H9 (cell line): ENCODE results near the gene ASTN2. TPM values are rescaled to one million over a fixed set of nuclear protein-coding genes. Genes with fewer than 3 reads are reported as not detected.

ENCODE experiments used
- DNase-seq: peaks from one replicate; pipeline ENCODE4 v3.0.0-alpha.2; 2017
- H2AFZ ChIP-seq: one replicate; pipeline ENCODE4 v1.6.1; 2013; ENCODE audit warnings: mild to moderate bottlenecking, low read length, control low read depth, moderate library complexity
- H2AK5ac ChIP-seq: 2 replicates; pipeline ENCODE4 v1.6.1; 2013; ENCODE audit warnings: low read length, control low read depth, mixed read lengths; ENCODE audit not compliant: insufficient read length
- H2BK120ac ChIP-seq: one replicate; pipeline ENCODE4 v1.6.1; 2013; ENCODE audit warnings: low read depth, mild to moderate bottlenecking, low read length, control low read depth, inconsistent platforms; ENCODE audit not compliant: poor library complexity, severe bottlenecking
- H2BK12ac ChIP-seq: 2 replicates; pipeline ENCODE4 v1.6.1; 2013; ENCODE audit warnings: low read length, control low read depth, mixed read lengths, low read depth; ENCODE audit not compliant: insufficient read length
- H2BK15ac ChIP-seq: 2 replicates; pipeline ENCODE4 v1.6.1; 2013; ENCODE audit warnings: low read depth, low read length, control low read depth
- H2BK20ac ChIP-seq: one replicate; pipeline ENCODE4 v1.6.1; 2013; ENCODE audit warnings: low read depth, mild to moderate bottlenecking, low read length, control low read depth, inconsistent platforms; ENCODE audit not compliant: poor library complexity, severe bottlenecking
- H2BK5ac ChIP-seq: 2 replicates; pipeline ENCODE4 v1.6.1; 2013; ENCODE audit warnings: low read length, control low read depth, mixed read lengths; ENCODE audit not compliant: insufficient read length
- H3K14ac ChIP-seq: 2 replicates; pipeline ENCODE4 v1.6.1; 2013; ENCODE audit warnings: low read length, control low read depth; ENCODE audit not compliant: insufficient read depth
- H3K18ac ChIP-seq: 2 replicates; pipeline ENCODE4 v1.6.1; 2013; ENCODE audit warnings: low read depth, mild to moderate bottlenecking, mixed read lengths, low read length, control low read depth; ENCODE audit not compliant: insufficient read length
- H3K23ac ChIP-seq: 2 replicates; pipeline ENCODE4 v1.6.1; 2013; ENCODE audit warnings: low read length, control low read depth, mixed read lengths, low read depth; ENCODE audit not compliant: insufficient read length
- H3K23me2 ChIP-seq: 2 replicates; pipeline ENCODE4 v1.6.1; 2013; ENCODE audit warnings: low read depth, mild to moderate bottlenecking, mixed read lengths, low read length, control low read depth; ENCODE audit not compliant: insufficient read length, poor library complexity, severe bottlenecking
- H3K27ac ChIP-seq: 2 replicates; pipeline ENCODE4 v1.5.1; 2013; ENCODE audit warnings: low read length, control low read depth, mixed read lengths, low read depth; ENCODE audit not compliant: insufficient read length
- H3K27me3 ChIP-seq: 2 replicates; pipeline ENCODE4 v1.6.1; 2013; ENCODE audit warnings: low read length, control low read depth, inconsistent platforms; ENCODE audit not compliant: insufficient read depth
- H3K4ac ChIP-seq: 2 replicates; pipeline ENCODE4 v1.6.1; 2013; ENCODE audit warnings: low read depth, mild to moderate bottlenecking, control low read depth, inconsistent platforms, low read length, moderate library complexity
- H3K4me1 ChIP-seq: 2 replicates; pipeline ENCODE4 v1.6.1; 2013; ENCODE audit warnings: low read length, control low read depth, inconsistent platforms; ENCODE audit not compliant: insufficient read depth
- H3K4me2 ChIP-seq: 2 replicates; pipeline ENCODE4 v1.6.1; 2013; ENCODE audit warnings: low read length, control low read depth, mixed read lengths; ENCODE audit not compliant: insufficient read length, insufficient read depth
- H3K56ac ChIP-seq: 2 replicates; pipeline ENCODE4 v1.6.1; 2013; ENCODE audit warnings: low read depth, mild to moderate bottlenecking, mixed read lengths, low read length, control low read depth; ENCODE audit not compliant: insufficient read length
- H3K79me1 ChIP-seq: 2 replicates; pipeline ENCODE4 v1.6.1; 2013; ENCODE audit warnings: low read depth, mild to moderate bottlenecking, moderate library complexity, low read length, control low read depth, inconsistent platforms; ENCODE audit not compliant: insufficient read depth, poor library complexity, severe bottlenecking
- H3K79me2 ChIP-seq: 2 replicates; pipeline ENCODE4 v1.6.1; 2013; ENCODE audit warnings: low read length, control low read depth, inconsistent platforms; ENCODE audit not compliant: insufficient read depth
- H3K9ac ChIP-seq: 2 replicates; pipeline ENCODE4 v1.6.1; 2013; ENCODE audit warnings: low read length, control low read depth, mixed read lengths; ENCODE audit not compliant: insufficient read length; ENCODE audit errors: extremely low read depth
- H3K9me3 ChIP-seq: one replicate; pipeline ENCODE4 v1.6.1; 2013; ENCODE audit warnings: low read depth, low read length, inconsistent platforms; ENCODE audit not compliant: control insufficient read depth
- H3T11ph ChIP-seq: one replicate; pipeline ENCODE4 v1.6.1; 2013; ENCODE audit warnings: mild to moderate bottlenecking, low read length, control low read depth, inconsistent platforms
- H4K20me1 ChIP-seq: one replicate; pipeline ENCODE4 v1.6.1; 2013; ENCODE audit not compliant: control insufficient read depth, insufficient read length, insufficient read depth
- H4K5ac ChIP-seq: 2 replicates; pipeline ENCODE4 v1.6.1; 2013; ENCODE audit warnings: low read depth, mild to moderate bottlenecking, mixed read lengths, low read length, control low read depth; ENCODE audit not compliant: insufficient read length
- H4K8ac ChIP-seq: replicated peaks from 2 replicates; pipeline ENCODE4 v1.6.1; 2013; ENCODE audit warnings: low read length, control low read depth, mixed read lengths, low read depth; ENCODE audit not compliant: insufficient read length
- H4K91ac ChIP-seq: 2 replicates; pipeline ENCODE4 v1.6.1; 2013; ENCODE audit warnings: low read depth, mild to moderate bottlenecking, moderate library complexity, mixed read lengths, low read length, control low read depth; ENCODE audit not compliant: insufficient read length
- H3K27ac Mint-ChIP-seq, 3 experiments: 2 replicates in 2 of 3; 3 replicates in 1 of 3; pipeline ENCODE4 v1.8.0; 2020 to 2021; ENCODE audit warnings: mixed read lengths in 3 of 3, mild to moderate bottlenecking in 1 of 3, moderate library complexity in 1 of 3
- H3K27me3 Mint-ChIP-seq: 2 replicates; pipeline ENCODE4 v1.8.0; 2021; ENCODE audit warnings: low read depth, mild to moderate bottlenecking, moderate library complexity, mixed read lengths
- H3K36me3 Mint-ChIP-seq, 3 experiments: 2 replicates in 2 of 3; 3 replicates in 1 of 3; pipeline ENCODE4 v1.8.0; 2020 to 2021; ENCODE audit warnings: low read depth in 3 of 3, mixed read lengths in 3 of 3; ENCODE audit not compliant: insufficient read depth in 1 of 3
- H3K4me1 Mint-ChIP-seq, 2 experiments: 2 replicates each; pipeline ENCODE4 v1.8.0; 2020; ENCODE audit warnings: mixed read lengths in 2 of 2
- H3K4me3 Mint-ChIP-seq, 2 experiments: 2 replicates in 1 of 2; 3 replicates in 1 of 2; pipeline ENCODE4 v1.8.0; 2020 to 2021; ENCODE audit warnings: mild to moderate bottlenecking in 2 of 2, mixed read lengths in 2 of 2, moderate library complexity in 1 of 2
- H3K9me3 Mint-ChIP-seq, 2 experiments: 2 replicates in 1 of 2; 3 replicates in 1 of 2; pipeline ENCODE4 v1.8.0; 2020; ENCODE audit warnings: mild to moderate bottlenecking in 2 of 2, mixed read lengths in 2 of 2, moderate library complexity in 1 of 2
- CTCF ChIP-seq: fragments of 200-600 bp; sonication (generic); conservative IDR thresholded peaks from 3 replicates; pipeline ENCODE4 v1.8.0; 2021; ENCODE audit warnings: antibody characterized with exemption, mild to moderate bottlenecking
- WGBS: extraction: QIAGEN DNeasy Blood & Tissue Kit; methylation state at CpG from one replicate; pipeline ENCODE4 v1.1.7; 2013; ENCODE audit warnings: missing lambda C conversion rate, low lambda C conversion rate, mixed read lengths; ENCODE audit not compliant: insufficient read length; ENCODE audit errors: extremely low coverage; 5-methylcytosine and 5-hydroxymethylcytosine counted together
- total RNA-seq: library from RNA; stranded (reverse); gene quantifications from 2 replicates; pipeline ENCODE4 v1.2.1, GENCODE V29; 2021

ASTN2 gene
- total RNA-seq, 1 experiment from 2014 or later: 9.7 TPM

GRCh38 chr9:117253261-117253660 lies 161.6 kb downstream of the ASTN2 start:
- Histone ChIP-seq H2BK12ac (no peak overlapping the region), H4K5ac (no peak overlapping the region), H3K4ac (no peak overlapping the region), H2BK15ac (no peak overlapping the region), H3K23ac (no peak overlapping the region), H3K27ac (no peak overlapping the region), H3K56ac (no peak overlapping the region), H2BK120ac (no peak overlapping the region), H3K18ac (no peak overlapping the region), H2AK5ac (no peak overlapping the region), H3K79me2 (no peaks in the 10 kb centered on the region), H3K23me2 (no peaks in the 10 kb centered on the region), H3K14ac (no peak overlapping the region; the same call in 1 of the 2 replicates), H2BK20ac (no peak overlapping the region), H3T11ph (no peak overlapping the region), H2AFZ (no peak overlapping the region), H4K91ac (no peak overlapping the region), H3K4me2 (no peak overlapping the region), H2BK5ac (no peak overlapping the region), H4K8ac (no peak overlapping the region), H4K20me1 (no peaks in the 10 kb centered on the region), H3K79me1 (no peaks in the 10 kb centered on the region), H3K27me3 (no peaks in the 10 kb centered on the region), H3K9ac (no peak overlapping the region), H3K4me1 (peaks cover 1% of the 10 kb centered on the region; the same call in 1 of the 2 replicates), H3K9me3 (no peaks in the 10 kb centered on the region)
- no peaks in the 10 kb centered on the region for H3K9me3 Mint-ChIP-seq
- H3K4me1 Mint-ChIP-seq: peaks cover 5 to 8% of the 10 kb centered on the region in 2 experiments
- no peak overlapping the region for H3K27ac Mint-ChIP-seq
- H3K27me3 Mint-ChIP-seq: peaks cover 13% of the 10 kb centered on the region
- DNase-seq: no peak
- H3K36me3 Mint-ChIP-seq: no peaks in the 10 kb centered on the region
- H3K4me3 Mint-ChIP-seq: no peak overlapping the region
- no CpG with 5 or more reads among the region's 2 CpGs for WGBS
- no peak for TF ChIP-seq CTCF
